HG02678 (cell line): ENCODE measurements around the gene CGB3.
"Not testable (repeated sequence)": the region's sequence is repeated elsewhere in the genome, so short reads cannot be mapped to it uniquely, and the experiment has no call there.

Experiments used
- ATAC-seq: cut with Tn5 transposase; IDR thresholded peaks from one replicate; pipeline ENCODE4 v1.9.1; 2021; ENCODE audit warnings: mild to moderate bottlenecking, moderate library complexity; ENCODE audit not compliant: unreplicated experiment

The CGB3 gene

GRCh38 chr19:49024233-49024632, at the start of gene CGB3:
Gene CGB3, minus strand, starts transcription at chr19:49024333. Its CDS starts 362 bp downstream, at chr19:49023971.
- ATAC-seq = not testable (repeated sequence)

GRCh38 chr19:49071860-49072547, 47.9 kb upstream of the CGB3 start:
- no peak for ATAC-seq

GRCh38 chr19:49070416-49070815, 46.3 kb upstream of the CGB3 start:
- ATAC-seq = no peak

- no peak for ATAC-seq
These were observed 44.9 kb upstream of the CGB3 start for GRCh38 chr19:49069026-49069425.

GRCh38 chr19:49067554-49067953, 43.4 kb upstream of the CGB3 start:
- ATAC-seq = no peak

GRCh38 chr19:49065905-49066512, 41.9 kb upstream of the CGB3 start:
- ATAC-seq = no peak

GRCh38 chr19:49064768-49065611, 40.9 kb upstream of the CGB3 start, which contains the start of gene NTF4:
Gene NTF4, minus strand, starts transcription at chr19:49064818. Its CDS starts 2,821 bp downstream, at chr19:49061997.
- no peak for ATAC-seq

GRCh38 chr19:49064029-49064629, 40.0 kb upstream of the CGB3 start:
- no peak for ATAC-seq

- ATAC-seq = no peak
These were observed 37.3 kb upstream of the CGB3 start for GRCh38 chr19:49061445-49061844.

- ATAC-seq = no peak
These were observed 36.9 kb upstream of the CGB3 start for GRCh38 chr19:49061000-49061399.

GRCh38 chr19:49059053-49059452, 34.9 kb upstream of the CGB3 start:
- ATAC-seq = no peak

GRCh38 chr19:49058562-49058961, 34.4 kb upstream of the CGB3 start:
- ATAC-seq = no peak

GRCh38 chr19:49057636-49058234, 33.6 kb upstream of the CGB3 start, which contains the start of gene CGB7:
Gene CGB7, minus strand, starts transcription at chr19:49057749. Its CDS starts 2,374 bp downstream, at chr19:49055375.
- no peak for ATAC-seq

- ATAC-seq = not testable (repeated sequence)
These were observed 32.9 kb upstream of the CGB3 start for GRCh38 chr19:49056902-49057596.

GRCh38 chr19:49056101-49056901, 32.2 kb upstream of the CGB3 start:
- no peak for ATAC-seq

GRCh38 chr19:49050376-49051033, 26.4 kb upstream of the CGB3 start:
- ATAC-seq = not testable (repeated sequence)

GRCh38 chr19:49049834-49050233, 25.7 kb upstream of the CGB3 start:
- not testable (repeated sequence) for ATAC-seq

- not testable (repeated sequence) for ATAC-seq
These were observed 24.9 kb upstream of the CGB3 start, which contains the start of gene CGB8 for GRCh38 chr19:49049011-49049410. Gene CGB8, minus strand, starts transcription at chr19:49049111. Its CDS starts 372 bp downstream, at chr19:49048739.
